ENCODE measurements around the gene RYR3. TPM values are rescaled to one million over a fixed set of nuclear protein-coding genes. Genes with fewer than 3 reads are reported as not detected.
"Not testable (repeated sequence)": the region's sequence is repeated elsewhere in the genome, so short reads cannot be mapped to it uniquely, and the experiment has no call there.

RYR3 gene
- total RNA-seq, 2 experiments from 2014 or later, result not detected

DNA sequence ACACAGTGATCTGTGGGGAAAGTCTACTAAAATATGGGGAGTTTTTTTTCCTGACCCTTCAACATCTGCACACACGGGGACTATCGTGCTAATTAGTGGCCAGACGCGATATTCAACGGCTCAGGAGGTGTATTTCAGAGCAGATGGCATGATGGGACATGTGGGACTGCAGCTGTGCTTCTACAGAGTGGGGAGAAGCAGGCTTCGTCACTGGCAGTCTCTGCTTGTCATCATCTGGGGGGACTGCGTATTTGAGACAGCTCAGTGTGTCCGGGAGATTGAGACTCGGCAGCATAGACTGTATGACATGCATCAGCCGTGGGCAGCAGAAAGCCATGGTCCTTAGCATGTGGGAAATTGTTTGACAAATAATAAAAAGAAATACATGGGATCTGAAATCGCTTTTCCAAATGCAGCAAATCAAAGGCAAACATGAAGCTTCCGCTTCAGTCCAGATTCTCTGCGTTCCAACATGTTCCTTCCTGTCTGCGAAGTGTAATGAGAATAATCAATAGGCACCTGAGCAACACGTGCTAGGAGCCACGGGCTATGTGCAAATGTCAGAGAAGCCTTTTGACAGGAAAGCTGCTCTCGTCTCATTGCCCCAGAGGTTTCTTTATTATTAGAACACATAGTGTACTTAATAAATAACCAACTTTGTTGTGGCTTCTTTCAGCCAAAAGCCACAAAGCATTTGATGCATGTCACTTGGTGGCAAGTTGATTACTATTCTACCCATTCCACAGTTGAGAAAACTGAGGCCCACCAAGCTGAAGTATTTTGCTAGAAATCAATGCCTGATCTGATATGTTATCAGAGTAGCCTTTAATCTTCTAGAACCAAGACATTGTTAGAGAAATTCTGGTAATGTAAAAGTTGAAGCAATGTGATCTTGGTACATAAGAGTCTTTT, 276.3 kb downstream of the RYR3 start:
- Mint-ChIP-seq H3K4me3 (no peak overlapping the region), H3K27ac (no peak overlapping the region), H3K36me3 (ENCODE audit: low read depth) (no peaks in the 10 kb centered on the region), H3K9me3 (no peaks in the 10 kb centered on the region), H3K27me3 (no peaks in the 10 kb centered on the region), H3K4me1 (ENCODE audit: low read depth) (no peaks in the 10 kb centered on the region)
- intact Hi-C loops (cut with micrococcal nuclease), result no loop called here
- POLR2A ChIA-PET, result no interaction called here
- ATAC-seq (no peak), DNase-seq (no peak)
- TF ChIP-seq, protein P1, sequence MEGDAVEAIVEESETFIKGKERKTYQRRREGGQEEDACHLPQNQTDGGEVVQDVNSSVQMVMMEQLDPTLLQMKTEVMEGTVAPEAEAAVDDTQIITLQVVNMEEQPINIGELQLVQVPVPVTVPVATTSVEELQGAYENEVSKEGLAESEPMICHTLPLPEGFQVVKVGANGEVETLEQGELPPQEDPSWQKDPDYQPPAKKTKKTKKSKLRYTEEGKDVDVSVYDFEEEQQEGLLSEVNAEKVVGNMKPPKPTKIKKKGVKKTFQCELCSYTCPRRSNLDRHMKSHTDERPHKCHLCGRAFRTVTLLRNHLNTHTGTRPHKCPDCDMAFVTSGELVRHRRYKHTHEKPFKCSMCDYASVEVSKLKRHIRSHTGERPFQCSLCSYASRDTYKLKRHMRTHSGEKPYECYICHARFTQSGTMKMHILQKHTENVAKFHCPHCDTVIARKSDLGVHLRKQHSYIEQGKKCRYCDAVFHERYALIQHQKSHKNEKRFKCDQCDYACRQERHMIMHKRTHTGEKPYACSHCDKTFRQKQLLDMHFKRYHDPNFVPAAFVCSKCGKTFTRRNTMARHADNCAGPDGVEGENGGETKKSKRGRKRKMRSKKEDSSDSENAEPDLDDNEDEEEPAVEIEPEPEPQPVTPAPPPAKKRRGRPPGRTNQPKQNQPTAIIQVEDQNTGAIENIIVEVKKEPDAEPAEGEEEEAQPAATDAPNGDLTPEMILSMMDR (IDR thresholded peaks at IDR 0.05), result no peak
- CTCF ChIA-PET, result interaction anchor here (0.9 kb wide), 1 partner anchor 114 kb away, joined by 3 read pairs; no protein-coding TSS in a partner anchor

DNA sequence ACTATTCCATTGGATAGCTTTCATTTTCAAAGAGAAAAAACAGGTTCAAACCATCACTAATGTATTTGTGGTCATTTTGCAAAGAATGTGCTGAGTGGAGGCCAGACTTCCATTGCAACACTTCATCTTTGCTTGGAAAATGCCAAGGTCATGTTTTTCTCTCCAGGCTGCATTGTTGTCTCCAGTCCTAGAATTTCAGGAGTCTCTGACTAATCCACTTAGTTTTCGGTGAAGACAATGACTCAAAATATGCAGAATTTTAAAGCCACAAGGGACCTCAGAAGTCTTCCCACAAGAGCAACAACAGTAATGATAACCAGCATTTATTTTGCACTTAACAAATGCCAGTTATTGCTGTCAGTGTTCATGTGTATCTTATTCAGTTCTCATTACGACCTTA, 277.0 kb downstream of the RYR3 start:
- CTCF ChIA-PET, result no interaction called here
- no peak for ATAC-seq
- intact Hi-C loops (cut with micrococcal nuclease), result no loop called here

DNA sequence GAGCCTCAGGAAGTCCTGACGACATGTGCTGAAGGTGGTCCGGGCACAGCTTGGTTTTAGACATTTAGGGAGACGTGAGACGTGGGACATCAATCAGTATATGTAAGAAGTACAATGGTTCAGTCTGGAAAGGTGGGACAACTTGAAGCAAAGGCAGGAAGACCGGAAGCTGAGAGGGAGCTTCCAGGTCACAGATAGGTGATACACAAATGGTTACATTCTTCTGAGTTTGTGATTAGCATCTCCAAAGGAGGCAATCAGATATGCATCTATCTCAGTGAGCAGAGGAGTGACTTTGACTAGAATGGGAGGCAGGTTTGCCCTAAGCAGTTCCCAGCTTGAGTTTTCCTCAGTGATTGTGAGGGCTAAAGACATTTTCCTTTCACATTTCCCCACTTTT, 282.1 kb downstream of the RYR3 start:
- Mint-ChIP-seq H3K9me3 (no peaks in the 10 kb centered on the region), H3K27ac (no peak overlapping the region), H3K36me3 (ENCODE audit: low read depth) (no peaks in the 10 kb centered on the region), H3K4me3 (no peak overlapping the region), H3K4me1 (ENCODE audit: low read depth) (no peaks in the 10 kb centered on the region), H3K27me3 (peaks cover 3% of the 10 kb centered on the region)
- ChIA-PET POLR2A (no interaction called here), CTCF (no interaction called here)
- intact Hi-C loops (cut with micrococcal nuclease), result no loop called here
- ATAC-seq (no peak), DNase-seq (no peak)
- TF ChIP-seq, protein P1 (IDR thresholded peaks at IDR 0.05), result no peak

More for the DNA sequence above, 277.0 kb downstream of the RYR3 start:
- Mint-ChIP-seq H3K4me3 (no peak overlapping the region), H3K9me3 (no peaks in the 10 kb centered on the region), H3K4me1 (ENCODE audit: low read depth) (no peaks in the 10 kb centered on the region), H3K27me3 (peaks cover 3% of the 10 kb centered on the region), H3K36me3 (ENCODE audit: low read depth) (no peaks in the 10 kb centered on the region), H3K27ac (no peak overlapping the region)
- TF ChIP-seq, protein P1 (IDR thresholded peaks at IDR 0.05), result no peak
- DNase-seq, result no peak
- POLR2A ChIA-PET, result no interaction called here

DNA sequence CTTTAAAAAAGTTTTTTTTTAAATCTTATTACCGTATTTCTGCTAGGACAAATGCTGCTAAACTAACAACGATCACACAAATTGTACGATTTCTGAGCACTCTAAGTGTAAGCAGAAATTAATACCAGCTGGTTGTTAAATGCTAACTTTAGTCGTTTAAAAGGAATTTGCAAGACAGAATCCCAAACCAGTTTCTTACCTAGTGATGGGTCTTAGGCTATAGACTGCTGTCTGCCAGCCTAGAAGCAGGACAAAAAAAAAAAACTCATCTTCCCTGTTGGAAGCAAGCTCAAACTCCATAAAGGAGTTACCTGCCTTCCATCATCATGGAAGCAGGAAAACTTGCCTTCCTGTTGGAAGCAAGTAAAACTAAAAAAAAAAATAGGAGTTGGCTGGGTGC, 287.6 kb downstream of the RYR3 start:
- POLR2A ChIA-PET; H3K4me3 Mint-ChIP-seq; DNase-seq; H3K36me3 Mint-ChIP-seq (ENCODE audit: low read depth); intact Hi-C loops (cut with micrococcal nuclease); H3K9me3 Mint-ChIP-seq; ATAC-seq; H3K27me3 Mint-ChIP-seq; H3K27ac Mint-ChIP-seq; H3K4me1 Mint-ChIP-seq (ENCODE audit: low read depth): not testable (repeated sequence)
- CTCF ChIA-PET, result interaction anchor here (0.6 kb wide), 1 partner anchor 90 kb away, joined by 4 read pairs; no protein-coding TSS in a partner anchor

DNA sequence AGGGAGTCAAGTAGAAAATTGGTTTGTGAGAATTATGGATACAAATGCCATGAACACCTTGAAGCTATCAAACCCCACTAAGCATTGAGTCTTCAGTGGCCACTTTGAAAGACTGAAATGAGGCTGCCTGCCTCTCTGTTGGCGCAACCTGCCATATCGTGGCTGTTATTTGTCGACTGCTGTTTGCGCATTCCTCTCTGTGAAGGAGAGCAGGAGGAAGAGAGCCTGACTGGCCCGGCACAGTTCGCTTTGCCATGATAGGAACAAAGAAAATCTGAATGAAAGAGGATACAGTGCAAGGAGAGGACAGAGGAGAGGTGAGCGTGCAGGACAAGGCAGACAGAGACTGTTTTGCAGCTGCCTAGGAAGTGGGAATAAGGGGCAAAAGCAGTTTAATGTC, 289.4 kb downstream of the RYR3 start:
- intact Hi-C loops (cut with micrococcal nuclease), result no loop called here
- H3K27me3 Mint-ChIP-seq, result no peaks in the 10 kb centered on the region
- H3K9me3 Mint-ChIP-seq, result no peaks in the 10 kb centered on the region
- TF ChIP-seq, protein P1 (IDR thresholded peaks at IDR 0.05), result no peak
- ATAC-seq, result no peak
- no peak for DNase-seq
- H3K4me3 Mint-ChIP-seq, result no peak overlapping the region
- no peak overlapping the region for H3K27ac Mint-ChIP-seq
- H3K36me3 Mint-ChIP-seq (ENCODE audit: low read depth), result no peaks in the 10 kb centered on the region
- CTCF ChIA-PET, result no interaction called here
- no peaks in the 10 kb centered on the region for H3K4me1 Mint-ChIP-seq (ENCODE audit: low read depth)
- POLR2A ChIA-PET, result no interaction called here
